Stimulated activated CD4-positive, alpha-beta T cell treated with anti-CD3 and anti-CD28 coated beads, Interleukin-1b, Interleukin-23, amount 100 ng/mL, for 4 hours (primary cell): Measurements from ENCODE around the gene FOXRED1.
A peak's percentile ranks its signal among the peaks of the same experiment; 100 is the strongest.
"Not testable (repeated sequence)": the region's sequence is repeated elsewhere in the genome, so short reads cannot be mapped to it uniquely, and the experiment has no call there.

ENCODE experiments used
- DNase-seq, 2 donors: peaks; one replicate each; pipeline ENCODE4 v3.0.0-alpha.2; 2020; ENCODE audit warnings: low read depth in 2 of 2

Gene FOXRED1

DNA sequence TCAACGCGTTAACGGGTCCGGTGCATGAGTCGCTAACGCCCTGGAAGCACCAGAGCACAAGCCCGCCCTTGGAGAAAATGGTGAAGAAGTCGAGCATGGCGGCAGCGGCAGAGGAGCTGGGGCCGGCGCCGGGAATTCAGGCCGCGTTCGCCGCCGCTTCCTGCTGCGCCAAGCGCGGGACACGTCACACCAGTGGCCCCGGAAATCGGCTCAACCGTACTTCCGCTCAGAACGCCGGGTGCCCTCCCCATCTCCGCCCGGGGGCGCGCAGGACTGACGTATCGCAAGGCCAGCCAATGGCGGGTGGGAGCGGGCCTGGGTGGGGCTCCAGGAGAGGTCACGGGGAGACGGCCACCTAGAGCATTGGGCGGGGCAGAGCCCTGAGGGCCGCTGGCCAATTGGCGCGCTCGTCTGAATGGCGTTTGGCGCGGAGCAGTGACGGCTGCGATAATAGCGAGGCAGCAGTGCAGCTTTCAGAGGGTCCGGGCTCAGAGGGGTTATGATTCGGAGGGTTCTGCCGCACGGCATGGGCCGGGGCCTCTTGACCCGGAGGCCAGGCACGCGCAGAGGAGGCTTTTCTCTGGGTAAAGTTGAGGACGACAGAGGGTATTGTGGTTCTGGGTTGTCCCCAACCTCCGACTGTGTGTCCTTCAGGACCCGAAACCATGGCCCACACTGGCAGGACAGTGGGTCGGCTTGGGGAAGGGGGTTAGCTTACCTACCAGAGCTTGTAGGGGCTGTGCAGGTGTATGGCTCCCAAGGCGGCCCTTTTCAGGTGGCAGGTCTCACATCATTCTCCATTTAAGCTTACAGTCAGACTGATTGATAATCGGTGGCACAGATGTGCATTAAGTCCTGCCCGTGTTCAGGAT lies at the start of gene FOXRED1, which contains the start of gene SRPRA:
TSS of gene FOXRED1 (plus strand) at position 447 of the 872 bp plus-strand sequence. CDS start at position 500, 53 bp downstream.
TSS of gene SRPRA (minus strand) at position 188 of the 872 bp plus-strand sequence. CDS start at position 97, 91 bp downstream.
- peak; percentile 98 to 99 for DNase-seq

DNA sequence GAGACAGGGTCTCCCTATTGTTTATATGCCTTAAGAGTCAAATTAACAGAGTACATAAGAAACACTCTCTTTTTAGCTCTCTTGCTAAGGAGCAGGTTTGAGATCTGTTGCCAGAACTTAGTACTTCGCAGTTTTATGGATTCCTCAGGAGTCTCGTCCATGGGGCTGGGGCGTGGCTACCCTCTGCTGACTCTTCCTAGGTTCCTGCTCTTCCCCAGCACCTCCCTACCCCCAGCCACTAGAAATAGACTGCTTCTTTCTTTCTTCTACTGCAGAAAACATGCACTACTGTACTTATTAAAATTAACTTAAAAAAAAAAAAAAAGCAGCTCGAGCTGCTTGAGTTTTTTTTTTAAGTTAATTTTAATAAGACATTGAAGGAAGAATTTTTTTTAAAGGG lies 49.4 kb upstream of the FOXRED1 start:
- no peak for DNase-seq

- DNase-seq: no peak
Observed at GRCh38 chr11:126224647-126225294, 44.2 kb upstream of the FOXRED1 start.

- DNase-seq: no peak
Observed at GRCh38 chr11:126225295-126225665, 43.7 kb upstream of the FOXRED1 start.

DNA sequence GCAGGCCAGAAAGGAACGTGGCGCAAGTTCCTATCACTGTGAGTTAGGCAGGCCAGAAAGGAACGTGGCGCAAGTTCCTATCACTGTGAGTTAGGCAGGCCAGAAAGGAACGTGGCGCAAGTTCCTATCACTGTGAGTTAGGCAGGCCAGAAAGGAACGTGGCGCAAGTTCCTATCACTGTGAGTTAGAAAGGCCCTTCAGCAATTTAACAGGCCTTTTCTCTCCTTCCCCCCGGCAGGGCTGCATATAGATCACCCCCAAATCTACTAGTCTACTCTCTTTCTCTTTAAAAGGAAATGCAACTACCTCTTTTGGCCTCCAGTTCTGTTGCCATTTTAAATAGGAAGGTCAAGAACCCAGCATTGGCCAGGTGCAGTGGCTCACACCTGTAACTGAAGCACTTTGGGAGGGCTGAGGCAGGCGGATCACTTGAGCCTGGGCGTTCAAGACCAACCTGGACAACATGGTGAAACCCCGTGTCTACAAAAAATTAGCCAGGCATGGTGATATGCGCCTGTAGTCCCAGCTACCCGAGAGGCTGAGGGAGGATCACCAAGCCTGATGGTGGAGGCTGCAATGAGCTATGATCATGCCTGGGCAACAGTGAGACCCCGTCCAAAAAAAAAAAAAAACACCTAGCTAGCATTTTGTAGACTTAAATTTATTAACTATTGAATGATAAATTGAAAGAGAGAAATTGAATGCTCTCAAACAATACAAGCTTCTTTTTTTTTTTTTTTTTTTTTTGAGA lies 42.4 kb upstream of the FOXRED1 start:
- no peak for DNase-seq

- DNase-seq: no peak
Observed at GRCh38 chr11:126229858-126230540, 39.0 kb upstream of the FOXRED1 start.

- DNase-seq: no peak
Observed at GRCh38 chr11:126231725-126232459, 37.1 kb upstream of the FOXRED1 start.

- DNase-seq: no peak
Observed at GRCh38 chr11:126232683-126233082, 36.3 kb upstream of the FOXRED1 start.

GRCh38 chr11:126233391-126233790 lies 35.6 kb upstream of the FOXRED1 start:
- no peak for DNase-seq

- DNase-seq: no peak
Observed at GRCh38 chr11:126246636-126247035, 22.3 kb upstream of the FOXRED1 start.

- DNase-seq: no peak
Observed at GRCh38 chr11:126253265-126253664, 15.7 kb upstream of the FOXRED1 start.

GRCh38 chr11:126254819-126255218 lies 14.1 kb upstream of the FOXRED1 start:
- DNase-seq: no peak

- not testable (repeated sequence) for DNase-seq
Observed at GRCh38 chr11:126255507-126255906, 13.4 kb upstream of the FOXRED1 start.

GRCh38 chr11:126256216-126256615 lies 12.7 kb upstream of the FOXRED1 start:
- DNase-seq: no peak

GRCh38 chr11:126257144-126257543 lies 11.8 kb upstream of the FOXRED1 start:
- DNase-seq: no peak

DNA sequence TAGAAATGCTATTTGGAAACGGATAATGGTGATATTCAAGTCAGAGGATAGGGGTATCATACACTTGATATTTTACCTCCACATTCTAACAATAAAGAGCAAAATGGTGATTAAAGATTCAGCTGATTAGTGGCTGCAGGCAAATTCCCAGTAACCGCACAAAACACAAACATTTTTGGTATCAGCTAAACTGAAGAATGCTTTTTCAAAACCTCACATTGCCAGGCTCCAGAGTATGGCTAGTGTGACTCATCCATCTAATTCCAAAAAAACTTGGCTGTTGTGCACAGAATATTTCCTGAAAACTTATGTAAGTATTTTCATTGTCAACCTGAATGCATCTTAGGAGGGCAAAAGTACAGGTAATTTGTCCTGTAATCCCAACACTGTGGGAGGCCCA lies 11.2 kb upstream of the FOXRED1 start:
- DNase-seq: no peak

- no peak for DNase-seq
Observed at GRCh38 chr11:126262216-126262615, 6.7 kb upstream of the FOXRED1 start.

DNA sequence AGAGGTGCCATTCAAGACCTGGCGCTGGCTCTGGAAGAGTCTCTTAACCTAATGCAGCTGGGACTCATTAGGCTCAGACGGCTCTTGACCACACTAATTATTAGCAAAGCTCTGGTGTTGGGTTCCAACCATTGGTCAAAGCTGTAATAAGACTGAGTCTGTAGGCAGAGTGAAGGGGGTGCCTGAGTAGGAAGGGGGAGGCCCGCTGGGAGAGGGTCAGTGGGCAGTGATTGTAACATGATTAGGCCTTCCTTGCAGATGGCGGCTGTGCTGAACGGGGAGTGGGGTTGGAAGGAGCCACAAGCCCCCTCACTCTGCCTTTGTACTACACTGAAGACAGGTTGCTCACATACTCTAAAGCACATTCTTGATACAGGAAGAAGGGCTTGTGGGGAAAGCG lies 5.5 kb upstream of the FOXRED1 start:
- no peak for DNase-seq

DNA sequence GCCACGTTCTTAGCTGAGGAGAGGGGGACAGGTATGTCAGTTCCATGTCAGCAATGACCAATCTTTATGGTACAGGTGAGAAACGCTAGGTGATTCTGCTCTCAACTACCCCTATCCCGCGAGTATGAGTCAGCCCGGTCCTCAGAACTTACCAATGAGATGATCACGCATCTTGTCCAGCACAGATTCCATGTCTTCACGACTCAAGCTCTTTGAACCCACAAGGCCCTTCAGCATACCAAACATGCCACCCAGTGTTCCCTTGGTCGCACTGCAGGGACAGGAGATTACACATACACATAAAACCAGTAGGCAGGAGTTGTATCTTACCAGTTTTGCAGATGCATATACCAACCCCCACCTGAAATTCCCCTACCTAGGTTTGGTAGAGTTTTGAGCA lies 3.1 kb upstream of the FOXRED1 start:
- DNase-seq: no peak

- no peak for DNase-seq
Observed at GRCh38 chr11:126267650-126268049, 1.3 kb upstream of the FOXRED1 start.

DNA sequence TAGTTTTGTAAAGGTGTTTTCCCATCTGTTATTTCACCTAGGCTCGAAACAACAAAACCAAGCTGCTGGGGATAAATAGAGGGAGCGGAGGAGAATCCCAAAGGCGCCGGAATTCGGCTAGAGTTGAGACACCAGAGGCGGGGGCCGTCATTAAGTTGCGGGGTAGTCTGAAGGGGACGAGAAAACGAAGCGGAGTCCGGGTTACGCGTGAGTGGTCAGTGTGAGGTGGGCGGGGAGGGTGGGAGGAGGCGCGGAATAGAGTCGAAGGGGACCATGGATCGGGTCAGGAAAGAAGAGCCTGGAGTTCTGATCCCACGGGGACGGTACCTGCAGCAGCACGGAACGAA lies 620 bp upstream of the FOXRED1 start:
- DNase-seq: no peak
